Activated naive CD4-positive, alpha-beta T cell treated with anti-CD3 and anti-CD28 coated beads, Interleukin-2, amount 50 U/mL, for 72 hours (primary cell): ENCODE results near the gene UGT1A1. TPM values are rescaled to one million over a fixed set of nuclear protein-coding genes. Genes with fewer than 3 reads are reported as not detected.

Experiments
- ATAC-seq, 2 donors: fragments of 150-1000 bp; cut with Tn5 transposase; 2 replicates each; pipeline ENCODE4 v1.10.0; 2021; ENCODE audit warnings: mild to moderate bottlenecking in 2 of 2, moderate library complexity in 2 of 2
- DNase-seq, 2 donors: peaks; one replicate each; pipeline ENCODE4 v3.0.0; 2021 to 2022; ENCODE audit warnings: low spot score in 2 of 2
- H3K27ac Mint-ChIP-seq, 2 donors: one replicate each; pipeline ENCODE4 v1.8.0; 2022; ENCODE audit warnings: mild to moderate bottlenecking in 2 of 2, mixed read lengths in 2 of 2
- H3K36me3 Mint-ChIP-seq, 2 donors: one replicate each; pipeline ENCODE4 v1.8.0; 2022; ENCODE audit warnings: mixed read lengths in 2 of 2
- H3K9me3 Mint-ChIP-seq, 2 donors: one replicate each; pipeline ENCODE4 v1.8.0; 2022; ENCODE audit warnings: mixed read lengths in 2 of 2
- total RNA-seq, 2 donors: library from RNA; stranded (reverse); gene quantifications; one replicate each; pipeline ENCODE4 v1.2.3, GENCODE V29; 2022

Gene UGT1A1
- total RNA-seq, 2 donors from 2014 or later = not detected

DNA sequence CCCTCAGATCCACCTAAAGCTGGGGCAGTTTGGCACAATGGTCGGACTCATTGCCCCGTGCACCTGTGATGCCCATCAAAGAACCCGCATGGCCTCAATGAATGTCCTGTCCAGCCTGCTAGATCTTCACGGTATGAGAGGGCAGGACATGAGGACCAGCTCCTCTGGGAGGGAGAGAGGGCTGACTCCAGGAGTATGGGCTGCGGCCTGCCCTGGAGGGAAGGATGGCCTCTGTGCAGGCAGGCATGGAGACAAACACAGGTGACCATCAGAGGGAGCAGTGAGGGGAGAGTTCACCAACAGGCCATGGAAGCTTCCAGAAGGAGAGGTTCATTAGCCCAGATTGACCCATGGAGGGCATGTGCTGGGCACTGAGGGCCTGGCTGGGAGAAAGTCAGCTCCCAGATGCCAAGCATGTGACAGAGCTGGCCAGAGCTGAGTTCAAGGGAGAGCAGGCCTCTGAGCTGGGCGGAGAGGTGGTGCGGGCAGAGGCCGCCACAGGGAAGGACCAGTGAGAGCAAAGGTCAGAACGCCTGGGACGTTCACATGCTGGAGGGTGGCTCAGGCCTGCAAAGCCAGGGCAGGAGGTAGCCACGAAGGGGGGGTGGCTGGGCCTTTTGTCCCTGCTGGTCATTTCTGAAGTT, 58.0 kb downstream of the UGT1A1 start:
- Mint-ChIP-seq H3K36me3 (no peaks in the 10 kb centered on the region), H3K27ac (no peak overlapping the region), H3K9me3 (no peaks in the 10 kb centered on the region)
- ATAC-seq = no peak
- peak in 1 of 2 donors; percentile 20 for DNase-seq

- peak in 1 of 2 donors; percentile 48 for DNase-seq
- Mint-ChIP-seq H3K27ac (no peak overlapping the region), H3K9me3 (no peaks in the 10 kb centered on the region), H3K36me3 (no peaks in the 10 kb centered on the region)
- ATAC-seq = no peak
Measured at GRCh38 chr2:233818639-233819621, 58.9 kb downstream of the UGT1A1 start.

DNA sequence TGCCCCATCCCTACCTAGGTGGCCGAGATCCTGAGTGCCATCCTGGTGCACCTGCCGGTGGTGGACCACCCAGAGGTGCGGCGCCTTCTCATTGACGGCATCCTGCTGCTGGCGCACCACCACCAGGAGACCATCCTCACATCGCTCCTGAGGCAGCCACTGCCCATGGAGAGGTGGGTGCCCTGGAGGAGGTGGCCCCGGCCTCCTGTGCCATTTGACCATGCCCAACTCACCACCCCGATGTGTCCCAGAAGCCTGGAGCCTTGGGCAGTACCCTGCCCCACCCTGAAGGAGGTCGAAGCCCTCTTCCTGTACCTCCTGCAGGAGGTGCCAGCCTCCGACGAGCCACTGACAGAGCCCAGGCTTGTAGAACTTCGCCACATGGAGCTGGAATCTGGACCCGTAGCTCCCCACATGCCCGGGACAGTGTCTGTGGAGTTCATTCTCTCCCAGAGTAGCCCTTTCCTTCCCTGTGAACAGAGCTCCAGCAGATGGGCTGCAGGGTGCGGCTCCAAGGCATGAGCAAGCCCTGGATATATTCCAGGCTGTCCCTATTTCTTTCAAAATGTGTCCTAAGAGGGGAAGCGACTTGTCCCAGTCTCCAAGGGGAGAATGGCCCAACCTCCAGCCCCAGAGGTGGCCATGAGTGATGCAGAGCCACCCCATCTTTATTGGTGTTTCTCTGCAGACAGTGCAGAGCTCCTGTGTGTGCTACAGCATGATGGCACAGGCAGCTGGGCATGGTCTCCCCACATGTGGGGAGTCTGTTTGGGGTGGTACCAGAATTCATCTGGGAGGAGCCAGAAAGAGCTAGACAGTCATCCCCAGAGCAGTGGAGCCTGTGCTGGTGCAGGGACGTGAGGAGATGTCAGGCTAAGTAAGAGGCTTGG, 60.1 kb downstream of the UGT1A1 start:
- DNase-seq = peak in 1 of 2 donors; percentile 46
- H3K27ac Mint-ChIP-seq = peak overlapping the region in 1 of 2 donors; percentile 68
- H3K36me3 Mint-ChIP-seq = no peaks in the 10 kb centered on the region
- no peak for ATAC-seq
- no peaks in the 10 kb centered on the region for H3K9me3 Mint-ChIP-seq

DNA sequence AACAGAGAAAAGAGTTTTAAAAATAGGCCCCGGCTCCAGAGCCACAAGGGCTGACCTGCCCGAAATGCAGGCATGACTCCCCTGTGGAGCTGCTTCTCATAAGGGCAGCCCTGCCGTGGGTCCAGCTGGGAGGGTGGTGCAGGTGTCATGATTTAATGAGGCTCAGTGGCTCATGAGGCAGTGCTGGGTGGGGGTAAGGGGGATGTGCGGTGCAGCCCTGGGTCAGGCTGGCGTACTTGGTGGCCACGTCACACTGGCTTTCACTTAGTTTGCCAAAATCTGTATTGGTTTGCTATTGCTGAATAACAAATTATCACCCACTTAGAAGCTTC, 60.7 kb downstream of the UGT1A1 start:
- DNase-seq (peak in 1 of 2 donors; percentile 44), ATAC-seq (no peak)
- Mint-ChIP-seq H3K27ac (no peak overlapping the region), H3K9me3 (no peaks in the 10 kb centered on the region), H3K36me3 (no peaks in the 10 kb centered on the region)

GRCh38 chr2:233821196-233821595, 61.1 kb downstream of the UGT1A1 start:
- Mint-ChIP-seq H3K9me3 (no peaks in the 10 kb centered on the region), H3K36me3 (no peaks in the 10 kb centered on the region), H3K27ac (no peak overlapping the region)
- DNase-seq (peak in 1 of 2 donors; percentile 14), ATAC-seq (no peak)

DNA sequence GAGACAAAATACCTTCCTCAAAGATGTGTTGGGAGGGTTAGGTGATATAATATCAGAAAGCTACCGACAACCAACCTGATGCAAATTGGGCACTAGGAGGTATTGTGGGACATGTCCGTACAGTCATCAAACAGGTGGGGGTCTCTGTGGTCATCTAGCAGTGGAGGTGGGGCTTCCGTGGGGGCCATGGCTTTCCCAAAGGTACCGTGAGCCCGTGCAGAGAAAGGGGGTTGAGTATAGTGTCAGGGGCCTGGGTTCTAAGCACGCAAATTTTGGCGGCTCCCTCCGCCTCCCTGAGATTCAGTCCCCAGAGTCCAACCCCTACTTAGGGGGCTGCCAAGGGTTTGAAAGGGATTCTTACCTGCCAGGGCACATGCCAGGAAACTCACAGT, 61.6 kb downstream of the UGT1A1 start:
- H3K36me3 Mint-ChIP-seq = no peaks in the 10 kb centered on the region
- DNase-seq (no peak), ATAC-seq (no peak)
- H3K27ac Mint-ChIP-seq = no peak overlapping the region
- no peaks in the 10 kb centered on the region for H3K9me3 Mint-ChIP-seq

GRCh38 chr2:233822101-233822771, 62.2 kb downstream of the UGT1A1 start:
- Mint-ChIP-seq H3K27ac (peak overlapping the region in 1 of 2 donors; percentile 44), H3K36me3 (no peaks in the 10 kb centered on the region), H3K9me3 (no peaks in the 10 kb centered on the region)
- DNase-seq (peak in 1 of 2 donors; percentile 40), ATAC-seq (no peak)

Other genes with a start within 250 kb of the UGT1A1 start
- 10 to 100 TPM in 1 of 2 donors, 1 to 10 TPM in 1; 5.9 to 22.9 TPM for gene USP40, start 193.5 kb upstream of the UGT1A1 start, total RNA-seq
- gene UGT1A8, start 142.6 kb upstream of the UGT1A1 start, total RNA-seq = not detected
- not detected for gene UGT1A10, start 123.8 kb upstream of the UGT1A1 start, total RNA-seq
- not detected for gene UGT1A9, start 88.4 kb upstream of the UGT1A1 start, total RNA-seq
- not detected for gene UGT1A7, start 78.4 kb upstream of the UGT1A1 start, total RNA-seq
- not detected for gene UGT1A6, start 67.4 kb upstream of the UGT1A1 start, total RNA-seq
- gene UGT1A5, start 47.4 kb upstream of the UGT1A1 start, total RNA-seq = not detected
- not detected for gene UGT1A4, start 41.5 kb upstream of the UGT1A1 start, total RNA-seq
- not detected for gene UGT1A3, start 31.2 kb upstream of the UGT1A1 start, total RNA-seq
- not detected for gene MROH2A, start 18.1 kb downstream of the UGT1A1 start, total RNA-seq
- 100 to 1,000 TPM in 1 of 2 donors, 10 to 100 TPM in 1; 77.3 to 195 TPM for gene HJURP, start 94.3 kb downstream of the UGT1A1 start, total RNA-seq
- gene TRPM8, start 157.1 kb downstream of the UGT1A1 start, total RNA-seq = not detected